Parathyroid adenoma (tissue), 2 donors: ENCODE data around the gene TMEM190.

Experiments used
- H2AFZ ChIP-seq: fragments of 300-600 bp; sonication (generic); one replicate; pipeline ENCODE4 v1.7.0; 2017; ENCODE audit warnings: antibody characterized with exemption, mild to moderate bottlenecking
- H3K27ac ChIP-seq: fragments of 300-600 bp; sonication (generic); one replicate; pipeline ENCODE4 v1.7.0; 2017
- H3K27me3 ChIP-seq: fragments of 300-600 bp; sonication (generic); one replicate; pipeline ENCODE4 v1.7.0; 2017; ENCODE audit warnings: low read length; ENCODE audit not compliant: control insufficient read depth, insufficient read depth
- H3K36me3 ChIP-seq: fragments of 300-600 bp; sonication (generic); one replicate; pipeline ENCODE4 v1.7.0; 2017; ENCODE audit warnings: low read length; ENCODE audit not compliant: control insufficient read depth, insufficient read depth
- H3K4me1 ChIP-seq: fragments of 300-600 bp; sonication (generic); one replicate; pipeline ENCODE4 v1.7.0; 2017; ENCODE audit warnings: control low read depth
- H3K4me2 ChIP-seq: fragments of 300-600 bp; sonication (generic); one replicate; pipeline ENCODE4 v1.7.0; 2017; ENCODE audit warnings: low read length
- H3K4me3 ChIP-seq: fragments of 300-600 bp; sonication (generic); one replicate; pipeline ENCODE4 v1.7.0; 2017; ENCODE audit warnings: low read depth, low read length
- H3K79me2 ChIP-seq: fragments of 300-600 bp; sonication (generic); one replicate; pipeline ENCODE4 v1.7.0; 2017; ENCODE audit warnings: control low read depth
- H3K9ac ChIP-seq: fragments of 300-600 bp; sonication (generic); one replicate; pipeline ENCODE4 v1.7.0; 2017; ENCODE audit warnings: mild to moderate bottlenecking
- H3K9me3 ChIP-seq: fragments of 300-600 bp; sonication (generic); one replicate; pipeline ENCODE4 v1.7.0; 2017; ENCODE audit warnings: low read length; ENCODE audit not compliant: control insufficient read depth
- TF ChIP-seq, protein P1 (sequence below): fragments of 300-600 bp; sonication (generic); IDR thresholded peaks from one replicate; pipeline ENCODE4 v1.7.0; 2017; ENCODE audit warnings: antibody characterized with exemption, mild to moderate bottlenecking
- donor health status: primary hyperparathyroidism.

Gene TMEM190

DNA sequence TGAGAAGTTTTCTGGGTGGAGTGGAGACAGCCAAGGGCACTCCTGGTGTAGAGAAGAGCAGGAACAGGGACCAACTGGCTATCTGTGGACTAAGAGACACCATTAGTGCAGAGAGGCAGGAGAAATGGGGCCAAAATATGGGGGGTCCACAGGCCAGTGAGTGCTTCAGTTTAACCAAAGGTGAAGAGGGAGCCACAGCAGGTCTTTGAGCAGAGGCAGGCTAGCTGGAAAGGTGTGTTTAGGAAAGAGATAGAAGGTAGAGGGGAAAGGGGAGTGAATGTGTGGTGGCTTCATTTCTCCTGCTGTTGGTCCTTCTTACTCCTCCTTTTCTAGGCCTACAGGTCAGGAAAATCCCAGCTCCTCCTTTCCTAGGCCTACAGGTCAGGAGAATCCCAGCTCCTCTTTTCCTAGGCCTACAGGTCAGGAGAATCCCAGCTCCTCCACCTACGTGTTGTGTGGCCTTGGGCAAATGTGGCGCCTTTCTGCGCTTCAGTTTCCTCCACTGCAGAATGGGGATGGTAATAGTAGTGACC, 6.0 kb downstream of the TMEM190 start:
- Histone ChIP-seq H3K4me2 (no peak overlapping the region), H2AFZ (peak overlapping the region; percentile 82), H3K9ac (no peak overlapping the region), H3K36me3 (no peaks in the 10 kb centered on the region), H3K4me1 (peaks cover 15% of the 10 kb centered on the region), H3K4me3 (no peak overlapping the region), H3K9me3 (no peaks in the 10 kb centered on the region), H3K27me3 (no peaks in the 10 kb centered on the region), H3K79me2 (peaks cover 17% of the 10 kb centered on the region), H3K27ac (no peak overlapping the region)
- TF ChIP-seq, protein P1, sequence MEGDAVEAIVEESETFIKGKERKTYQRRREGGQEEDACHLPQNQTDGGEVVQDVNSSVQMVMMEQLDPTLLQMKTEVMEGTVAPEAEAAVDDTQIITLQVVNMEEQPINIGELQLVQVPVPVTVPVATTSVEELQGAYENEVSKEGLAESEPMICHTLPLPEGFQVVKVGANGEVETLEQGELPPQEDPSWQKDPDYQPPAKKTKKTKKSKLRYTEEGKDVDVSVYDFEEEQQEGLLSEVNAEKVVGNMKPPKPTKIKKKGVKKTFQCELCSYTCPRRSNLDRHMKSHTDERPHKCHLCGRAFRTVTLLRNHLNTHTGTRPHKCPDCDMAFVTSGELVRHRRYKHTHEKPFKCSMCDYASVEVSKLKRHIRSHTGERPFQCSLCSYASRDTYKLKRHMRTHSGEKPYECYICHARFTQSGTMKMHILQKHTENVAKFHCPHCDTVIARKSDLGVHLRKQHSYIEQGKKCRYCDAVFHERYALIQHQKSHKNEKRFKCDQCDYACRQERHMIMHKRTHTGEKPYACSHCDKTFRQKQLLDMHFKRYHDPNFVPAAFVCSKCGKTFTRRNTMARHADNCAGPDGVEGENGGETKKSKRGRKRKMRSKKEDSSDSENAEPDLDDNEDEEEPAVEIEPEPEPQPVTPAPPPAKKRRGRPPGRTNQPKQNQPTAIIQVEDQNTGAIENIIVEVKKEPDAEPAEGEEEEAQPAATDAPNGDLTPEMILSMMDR, result no peak

DNA sequence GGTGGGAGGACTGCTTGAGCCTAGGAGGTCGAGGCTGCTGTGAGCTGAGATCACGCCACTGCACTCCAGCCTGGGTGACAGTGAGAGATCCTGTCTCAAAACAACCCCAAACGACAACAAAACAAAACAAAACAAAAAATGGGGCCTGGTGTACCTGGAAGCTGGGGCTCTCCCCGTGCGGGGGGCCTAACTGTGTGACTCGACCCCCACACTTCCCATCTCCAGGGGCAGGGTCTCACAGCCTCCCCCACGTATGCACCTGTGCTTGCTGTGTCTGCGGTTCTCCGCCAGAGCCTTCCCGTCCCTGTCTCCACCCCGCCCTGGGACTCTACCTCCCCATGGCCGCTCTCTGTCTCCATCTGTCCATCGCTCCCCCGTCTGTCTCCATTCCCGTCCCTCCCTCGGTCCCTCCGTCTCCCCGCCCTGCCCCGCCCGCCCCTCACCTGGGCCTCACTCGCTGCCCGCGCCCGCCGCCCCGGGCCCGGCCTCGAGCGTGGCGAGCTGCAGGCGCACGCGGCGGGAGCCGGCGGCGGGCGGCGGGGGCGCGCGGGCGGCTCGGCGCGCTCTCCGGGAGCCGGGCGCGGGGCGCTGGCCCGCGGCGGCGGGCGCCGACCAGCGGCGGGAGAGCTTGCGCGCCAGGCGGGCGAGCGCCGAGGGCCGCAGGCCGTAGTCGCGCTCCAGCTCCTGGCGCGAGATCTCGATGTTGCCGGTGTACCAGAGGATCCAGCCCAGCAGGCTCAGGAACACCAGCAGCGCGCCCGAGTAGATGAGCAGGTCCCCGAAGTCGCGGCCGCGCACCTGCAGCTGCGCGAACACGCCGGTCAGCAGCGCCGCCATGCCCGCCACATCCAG, 6.9 kb downstream of the TMEM190 start:
- peak overlapping the region; percentile 94 for H3K27ac ChIP-seq
- H3K9ac ChIP-seq, result peak overlapping the region; percentile 61
- peaks cover 26% of the 10 kb centered on the region for H3K79me2 ChIP-seq
- peak overlapping the region; percentile 82 for H2AFZ ChIP-seq
- H3K27me3 ChIP-seq, result no peaks in the 10 kb centered on the region
- H3K4me2 ChIP-seq, result peak overlapping the region; percentile 68
- peak overlapping the region; percentile 38 for H3K4me3 ChIP-seq
- peaks cover 20% of the 10 kb centered on the region for H3K4me1 ChIP-seq
- H3K9me3 ChIP-seq, result no peaks in the 10 kb centered on the region
- H3K36me3 ChIP-seq, result no peaks in the 10 kb centered on the region
- TF ChIP-seq, protein P1, result no peak

DNA sequence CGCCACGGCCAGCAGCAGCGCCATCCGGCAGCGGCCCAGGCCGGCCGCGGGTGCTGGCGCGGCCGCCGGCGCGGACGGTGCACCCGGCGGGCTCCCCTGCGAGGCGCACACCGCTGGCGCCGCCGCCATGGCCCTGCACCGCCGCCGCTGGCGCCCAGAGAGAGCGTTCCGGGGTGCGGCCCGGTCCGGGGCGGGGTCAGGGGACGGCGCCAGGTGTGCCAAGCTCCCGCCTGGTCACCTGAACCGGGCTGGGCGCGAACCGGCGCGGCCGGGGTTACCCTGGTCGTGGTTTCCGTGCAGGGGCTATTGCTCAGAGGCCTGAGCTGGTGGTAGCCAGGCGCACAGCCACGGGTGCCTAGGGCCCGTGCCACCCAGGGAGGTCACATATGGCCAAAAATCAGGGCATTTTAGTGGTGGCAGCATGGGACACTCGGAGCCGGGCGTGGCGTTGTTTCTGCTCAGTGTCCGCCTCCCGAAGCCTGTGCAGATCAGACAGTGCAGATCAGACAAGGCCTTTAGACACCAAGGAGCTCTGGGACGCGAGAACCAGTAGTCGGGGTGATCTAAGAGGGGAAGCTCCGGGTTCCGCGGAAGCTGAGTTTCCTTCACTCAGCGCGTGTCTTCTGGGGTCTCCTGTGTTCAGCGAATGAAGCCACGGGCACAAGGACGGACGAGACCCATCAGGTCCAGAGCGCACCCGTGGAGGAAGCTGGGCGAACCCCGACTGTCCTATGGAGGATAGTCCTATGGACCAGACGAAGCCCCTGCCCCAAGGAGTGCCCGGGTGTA, 7.7 kb downstream of the TMEM190 start, which contains the start of gene TMEM238:
Gene TMEM238 (minus strand): TSS at position 162 of the 789 bp plus-strand sequence. CDS start 33 bp downstream, at position 129.
- TF ChIP-seq, protein P1, result no peak

DNA sequence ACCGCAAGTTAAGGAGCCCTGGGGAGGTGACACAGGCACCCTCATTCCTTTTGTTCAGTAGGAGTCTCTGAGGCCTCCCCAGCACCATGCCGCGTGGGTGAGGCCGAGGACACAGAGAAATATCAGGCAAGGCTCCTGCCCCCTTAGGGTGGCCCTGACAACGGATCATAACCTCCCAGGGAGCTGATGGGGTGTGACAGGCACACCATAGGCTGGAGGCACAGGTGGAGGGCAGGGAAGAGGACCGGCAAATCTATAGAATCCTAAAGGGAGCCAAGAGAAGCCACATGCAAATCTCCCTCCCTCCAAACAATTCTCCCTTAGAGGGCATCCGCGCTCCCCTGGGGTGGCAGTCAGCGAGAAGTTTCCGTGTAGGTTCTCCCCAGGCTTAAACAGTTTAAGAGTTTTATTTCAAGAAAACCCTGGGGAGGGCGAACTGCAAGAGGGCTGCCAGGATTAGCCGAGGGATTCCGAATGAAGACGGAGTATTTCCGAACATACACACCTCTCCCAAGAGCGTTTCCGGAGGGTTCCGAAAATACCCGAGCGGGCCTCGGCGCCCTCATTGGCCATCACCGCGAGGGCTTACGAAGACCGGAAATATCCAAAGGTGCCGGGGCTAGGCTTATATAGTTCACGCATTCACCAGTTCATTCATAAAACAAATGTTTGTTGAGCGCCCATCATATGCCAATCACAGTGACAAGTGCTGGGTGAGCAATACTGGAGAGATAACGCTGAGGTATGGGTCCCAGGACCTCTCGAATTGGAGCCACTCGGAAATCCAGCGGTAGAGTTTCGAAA, 8.5 kb downstream of the TMEM190 start:
- H3K4me3 ChIP-seq, result peak overlapping the region; percentile 72
- peak overlapping the region; percentile 94 for H3K27ac ChIP-seq
- TF ChIP-seq, protein P1, result peak; percentile 1
- peak overlapping the region; percentile 69 for H3K9ac ChIP-seq
- no peaks in the 10 kb centered on the region for H3K9me3 ChIP-seq
- peak overlapping the region; percentile 75 for H2AFZ ChIP-seq
- no peaks in the 10 kb centered on the region for H3K36me3 ChIP-seq
- peaks cover 20% of the 10 kb centered on the region for H3K4me1 ChIP-seq
- peak overlapping the region; percentile 87 for H3K4me2 ChIP-seq
- H3K27me3 ChIP-seq, result no peaks in the 10 kb centered on the region
- H3K79me2 ChIP-seq, result peaks cover 29% of the 10 kb centered on the region

More for the DNA sequence above, 7.7 kb downstream of the TMEM190 start, which contains the start of gene TMEM238:
- Histone ChIP-seq H3K9ac (peak within 1 kb of the TSS; percentile 69), H3K4me3 (peak within 1 kb of the TSS; percentile 72), H3K79me2 (peaks cover 29% of the 10 kb centered on the region), H2AFZ (peak within 1 kb of the TSS; percentile 82), H3K4me2 (peak within 1 kb of the TSS; percentile 87), H3K4me1 (peaks cover 20% of the 10 kb centered on the region), H3K27ac (peak within 1 kb of the TSS; percentile 94), H3K27me3 (no peaks in the 10 kb centered on the region), H3K36me3 (no peaks in the 10 kb centered on the region), H3K9me3 (no peaks in the 10 kb centered on the region)
